Activated T-helper 17 cell treated with anti-CD3 and anti-CD28 coated beads, Interleukin-2, amount 50 U/mL, for 72 hours (primary cell): ENCODE results near the gene PPP6C. TPM values are rescaled to one million over a fixed set of nuclear protein-coding genes. Genes with fewer than 3 reads are reported as not detected.
"Not testable (repeated sequence)": the region's sequence is repeated elsewhere in the genome, so short reads cannot be mapped to it uniquely, and the experiment has no call there.

Experiments
- ATAC-seq: fragments of 150-1000 bp; cut with Tn5 transposase; replicated peaks from 2 replicates; pipeline ENCODE4 v1.10.0; 2021; ENCODE audit warnings: mild to moderate bottlenecking, moderate library complexity
- H3K27ac Mint-ChIP-seq: one replicate; pipeline ENCODE4 v1.8.0; 2022; ENCODE audit warnings: mixed read lengths
- H3K27me3 Mint-ChIP-seq: one replicate; pipeline ENCODE4 v1.8.0; 2022; ENCODE audit warnings: mixed read lengths
- H3K36me3 Mint-ChIP-seq: one replicate; pipeline ENCODE4 v1.8.0; 2022; ENCODE audit warnings: low read depth, mild to moderate bottlenecking, mixed read lengths
- H3K4me1 Mint-ChIP-seq: one replicate; pipeline ENCODE4 v1.8.0; 2022; ENCODE audit warnings: mixed read lengths
- H3K4me3 Mint-ChIP-seq: one replicate; pipeline ENCODE4 v1.8.0; 2022; ENCODE audit warnings: mild to moderate bottlenecking, mixed read lengths
- H3K9me3 Mint-ChIP-seq: one replicate; pipeline ENCODE4 v1.8.0; 2022; ENCODE audit warnings: mixed read lengths
- total RNA-seq, 2 donors: library from RNA; stranded (reverse); gene quantifications; one replicate each; pipeline ENCODE4 v1.2.3, GENCODE V29; 2022

The PPP6C gene
- total RNA-seq, 2 donors from 2014 or later: 26.6 to 55.2 TPM

GRCh38 chr9:125141251-125141650 is 48.4 kb downstream of the PPP6C start:
- peaks cover 12% of the 10 kb centered on the region for H3K36me3 Mint-ChIP-seq
- H3K9me3 Mint-ChIP-seq: no peaks in the 10 kb centered on the region
- H3K4me1 Mint-ChIP-seq: peaks cover 4% of the 10 kb centered on the region
- H3K4me3 Mint-ChIP-seq: no peak overlapping the region
- no peak for ATAC-seq
- H3K27ac Mint-ChIP-seq: no peak overlapping the region
- no peaks in the 10 kb centered on the region for H3K27me3 Mint-ChIP-seq

GRCh38 chr9:125140576-125140975 is 49.0 kb downstream of the PPP6C start:
- Mint-ChIP-seq H3K4me1 (peaks cover 4% of the 10 kb centered on the region), H3K36me3 (peaks cover 12% of the 10 kb centered on the region), H3K27me3 (no peaks in the 10 kb centered on the region), H3K27ac (no peak overlapping the region), H3K4me3 (no peak overlapping the region), H3K9me3 (no peaks in the 10 kb centered on the region)
- no peak for ATAC-seq

- Mint-ChIP-seq H3K4me1 (peaks cover 13% of the 10 kb centered on the region), H3K36me3 (peaks cover under 1% of the 10 kb centered on the region), H3K27me3 (no peaks in the 10 kb centered on the region), H3K9me3 (no peaks in the 10 kb centered on the region), H3K27ac (no peak overlapping the region), H3K4me3 (no peak overlapping the region)
- no peak for ATAC-seq
Measured at GRCh38 chr9:125137200-125137599, 52.4 kb downstream of the PPP6C start.

- Mint-ChIP-seq H3K36me3 (no peaks in the 10 kb centered on the region), H3K4me3 (no peak overlapping the region), H3K27me3 (no peaks in the 10 kb centered on the region), H3K27ac (no peak overlapping the region), H3K4me1 (peaks cover 13% of the 10 kb centered on the region), H3K9me3 (no peaks in the 10 kb centered on the region)
- no peak for ATAC-seq
Measured at GRCh38 chr9:125134976-125135375, 54.6 kb downstream of the PPP6C start.

GRCh38 chr9:125133403-125134329 is 55.9 kb downstream of the PPP6C start:
- Mint-ChIP-seq H3K27ac (peak overlapping the region; percentile 84), H3K4me1 (peaks cover 13% of the 10 kb centered on the region), H3K27me3 (no peaks in the 10 kb centered on the region), H3K9me3 (no peaks in the 10 kb centered on the region), H3K4me3 (peak overlapping the region; percentile 46), H3K36me3 (no peaks in the 10 kb centered on the region)
- peak; percentile 89 for ATAC-seq

- Mint-ChIP-seq H3K4me3 (no peak overlapping the region), H3K9me3 (no peaks in the 10 kb centered on the region), H3K27me3 (no peaks in the 10 kb centered on the region), H3K36me3 (no peaks in the 10 kb centered on the region), H3K4me1 (peaks cover 17% of the 10 kb centered on the region), H3K27ac (no peak overlapping the region)
- no peak for ATAC-seq
Measured at GRCh38 chr9:125131778-125132177, 57.8 kb downstream of the PPP6C start.

- Mint-ChIP-seq H3K4me1 (peaks cover 19% of the 10 kb centered on the region), H3K27me3 (no peaks in the 10 kb centered on the region), H3K9me3 (no peaks in the 10 kb centered on the region), H3K36me3 (no peaks in the 10 kb centered on the region), H3K27ac (peak overlapping the region; percentile 94), H3K4me3 (peak overlapping the region; percentile 66)
- peak; percentile 98 for ATAC-seq
Measured at GRCh38 chr9:125126019-125126746, 63.4 kb downstream of the PPP6C start.

GRCh38 chr9:125125523-125125922 is 64.1 kb downstream of the PPP6C start:
- Mint-ChIP-seq H3K9me3 (no peaks in the 10 kb centered on the region), H3K27ac (peak overlapping the region; percentile 94), H3K4me3 (peak overlapping the region; percentile 66), H3K4me1 (peaks cover 19% of the 10 kb centered on the region), H3K27me3 (no peaks in the 10 kb centered on the region), H3K36me3 (no peaks in the 10 kb centered on the region)
- ATAC-seq: peak; percentile 4

GRCh38 chr9:125121146-125121545 is 68.5 kb downstream of the PPP6C start:
- H3K27me3 Mint-ChIP-seq: no peaks in the 10 kb centered on the region
- H3K4me3 Mint-ChIP-seq: no peak overlapping the region
- H3K4me1 Mint-ChIP-seq: peaks cover 9% of the 10 kb centered on the region

GRCh38 chr9:125119643-125120286 is 69.8 kb downstream of the PPP6C start:
- Mint-ChIP-seq H3K4me1 (peaks cover 3% of the 10 kb centered on the region), H3K4me3 (no peak overlapping the region), H3K9me3 (no peaks in the 10 kb centered on the region), H3K36me3 (no peaks in the 10 kb centered on the region), H3K27me3 (no peaks in the 10 kb centered on the region), H3K27ac (peak overlapping the region; percentile 48)
- no peak for ATAC-seq

More at GRCh38 chr9:125121146-125121545, 68.5 kb downstream of the PPP6C start:
- Mint-ChIP-seq H3K36me3 (no peaks in the 10 kb centered on the region), H3K27ac (peak overlapping the region; percentile 48), H3K9me3 (no peaks in the 10 kb centered on the region)
- ATAC-seq: no peak

GRCh38 chr9:125118696-125119095 is 70.9 kb downstream of the PPP6C start:
- H3K4me3 Mint-ChIP-seq, H3K9me3 Mint-ChIP-seq, H3K27me3 Mint-ChIP-seq, ATAC-seq, H3K4me1 Mint-ChIP-seq, H3K27ac Mint-ChIP-seq, H3K36me3 Mint-ChIP-seq: not testable (repeated sequence)

- not testable (repeated sequence) for H3K4me1 Mint-ChIP-seq, H3K9me3 Mint-ChIP-seq, H3K4me3 Mint-ChIP-seq, H3K27me3 Mint-ChIP-seq, ATAC-seq, H3K36me3 Mint-ChIP-seq, H3K27ac Mint-ChIP-seq
Measured at GRCh38 chr9:125114503-125114902, 75.1 kb downstream of the PPP6C start.

GRCh38 chr9:125110464-125110863 is 79.1 kb downstream of the PPP6C start:
- Mint-ChIP-seq H3K9me3 (peaks cover 6% of the 10 kb centered on the region), H3K27ac (no peak overlapping the region), H3K27me3 (no peaks in the 10 kb centered on the region), H3K4me3 (no peak overlapping the region), H3K4me1 (no peaks in the 10 kb centered on the region), H3K36me3 (peaks cover 5% of the 10 kb centered on the region)
- ATAC-seq: no peak

- not testable (repeated sequence) for H3K9me3 Mint-ChIP-seq, H3K4me3 Mint-ChIP-seq, H3K27me3 Mint-ChIP-seq, ATAC-seq, H3K4me1 Mint-ChIP-seq, H3K27ac Mint-ChIP-seq, H3K36me3 Mint-ChIP-seq
Measured at GRCh38 chr9:125108541-125108940, 81.1 kb downstream of the PPP6C start.
